K562 (cell line): ENCODE measurements around the gene FBXW7. TPM values are rescaled to one million over a fixed set of nuclear protein-coding genes. Genes with fewer than 3 reads are reported as not detected.

Experiments
- FOXA3 ChIP-seq, 2 experiments: fragments of 450-650 bp in 1 of 2; sonication (generic) in 1 of 2; formaldehyde crosslinking; IDR thresholded peaks in 1 of 2; conservative IDR thresholded peaks in 1 of 2; 2 replicates each; pipeline versions ENCODE4 v1.4.0 to v1.8.0; 2020 to 2022; ENCODE audit warnings: mild to moderate bottlenecking in 2 of 2, missing genetic modification reagents in 1 of 2
- HDAC8 ChIP-seq: fragments of 450-650 bp; IDR thresholded peaks from 2 replicates; pipeline ENCODE4 v1.6.1; 2016; ENCODE audit warnings: mild to moderate bottlenecking, missing genetic modification characterization, moderate library complexity, missing compliant biosample characterization
- TEAD4 ChIP-seq, 2 experiments: sonication (generic) in 1 of 2; formaldehyde crosslinking in 1 of 2; IDR thresholded peaks; 2 replicates each; pipeline versions ENCODE4 v1.6.1 to v1.8.0; 2012 to 2022; ENCODE audit warnings: borderline replicate concordance in 1 of 2, inconsistent platforms in 1 of 2, low read length in 1 of 2, mild to moderate bottlenecking in 1 of 2, missing genetic modification reagents in 1 of 2
- polyA plus RNA-seq, 8 experiments: library from polyadenylated mRNA; depleted of rRNA in 4 of 8; stranded (reverse) in 5 of 8; unstranded in 3 of 8; fragments of >200 nt; fragmentation: Nextera tagmentation in 2 of 8; fragmentation: Illumina TruSeq in 1 of 8; extraction: Ambion mirVana in 2 of 8; extraction: Trizol in 1 of 8; gene quantifications; 2 replicates each; pipeline versions ENCODE4 v1.2.1 to v1.2.3, GENCODE V29; 2011 to 2014; ENCODE audit warnings: inconsistent platforms in 1 of 8, missing spikeins in 1 of 8
- total RNA-seq, 7 experiments: library from RNA; depleted of rRNA in 6 of 7; stranded (reverse); fragments of >200 nt in 6 of 7; fragmentation: Illumina TruSeq in 2 of 7; extraction: Trizol in 2 of 7; gene quantifications; 2 replicates each; pipeline versions ENCODE4 v1.2.1 to v1.2.3, GENCODE V29; 2011 to 2021; ENCODE audit warnings: low replicate concordance in 1 of 7
- TF ChIP-seq, protein P1 (sequence below): fragments of 200-800 bp; sonication (Bioruptor generic); IDR thresholded peaks from 2 replicates; pipeline ENCODE4 v1.6.1; 2016; ENCODE audit warnings: missing genetic modification characterization, missing compliant biosample characterization
- TF ChIP-seq, protein P2 (sequence below), 2 experiments: fragments of 150-350 bp in 1 of 2; IDR thresholded peaks; 2 replicates each; pipeline ENCODE4 v1.6.1; 2012 to 2016; ENCODE audit warnings: low read depth in 2 of 2, low read length in 2 of 2, mild to moderate bottlenecking in 1 of 2, moderate library complexity in 1 of 2
- TF ChIP-seq, protein P3 (sequence below): fragments of 450-650 bp; formaldehyde crosslinking; IDR thresholded peaks from 2 replicates; pipeline ENCODE4 v1.4.0; 2022; ENCODE audit warnings: mild to moderate bottlenecking, moderate library complexity
- TF ChIP-seq, protein P4 (sequence below): fragments of 450-650 bp; IDR thresholded peaks from 2 replicates; pipeline ENCODE4 v1.6.1; 2016; ENCODE audit warnings: low read depth

Gene FBXW7
- total and polyA plus RNA-seq, 9 of the 15 experiments (the other 6 are each of a cell fraction or from before 2014, with no cell fraction given), result 6.8 to 44.2 (median 16.4) TPM

DNA sequence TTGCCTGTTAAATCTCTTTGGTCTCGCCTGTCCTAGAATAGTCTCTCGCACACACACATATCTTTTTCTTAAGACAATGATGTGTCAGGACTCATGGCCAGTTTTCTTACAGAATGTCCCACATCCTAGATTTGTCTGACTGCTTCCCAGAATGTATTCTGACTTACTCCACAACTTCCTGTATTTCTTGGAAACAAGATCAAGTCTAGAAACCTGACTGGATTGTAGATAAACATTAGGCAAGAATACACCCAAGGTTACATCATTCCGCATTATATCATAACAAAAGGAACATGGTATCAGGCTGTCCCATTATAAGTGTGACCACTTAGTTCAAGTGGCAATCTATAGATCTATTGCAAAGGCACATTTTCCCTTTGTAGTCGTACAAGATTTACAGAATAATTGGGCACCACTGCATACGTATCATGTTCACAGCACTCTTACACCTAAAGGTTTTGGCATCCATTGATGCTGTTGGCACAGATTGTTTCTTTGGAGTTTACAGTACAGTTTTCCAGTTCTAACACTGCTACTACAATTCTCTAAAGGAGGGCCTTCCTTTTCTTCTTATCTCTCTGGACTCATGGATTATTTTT is 56.4 kb downstream of the FBXW7 start (continued):
- TF ChIP-seq, protein P1, sequence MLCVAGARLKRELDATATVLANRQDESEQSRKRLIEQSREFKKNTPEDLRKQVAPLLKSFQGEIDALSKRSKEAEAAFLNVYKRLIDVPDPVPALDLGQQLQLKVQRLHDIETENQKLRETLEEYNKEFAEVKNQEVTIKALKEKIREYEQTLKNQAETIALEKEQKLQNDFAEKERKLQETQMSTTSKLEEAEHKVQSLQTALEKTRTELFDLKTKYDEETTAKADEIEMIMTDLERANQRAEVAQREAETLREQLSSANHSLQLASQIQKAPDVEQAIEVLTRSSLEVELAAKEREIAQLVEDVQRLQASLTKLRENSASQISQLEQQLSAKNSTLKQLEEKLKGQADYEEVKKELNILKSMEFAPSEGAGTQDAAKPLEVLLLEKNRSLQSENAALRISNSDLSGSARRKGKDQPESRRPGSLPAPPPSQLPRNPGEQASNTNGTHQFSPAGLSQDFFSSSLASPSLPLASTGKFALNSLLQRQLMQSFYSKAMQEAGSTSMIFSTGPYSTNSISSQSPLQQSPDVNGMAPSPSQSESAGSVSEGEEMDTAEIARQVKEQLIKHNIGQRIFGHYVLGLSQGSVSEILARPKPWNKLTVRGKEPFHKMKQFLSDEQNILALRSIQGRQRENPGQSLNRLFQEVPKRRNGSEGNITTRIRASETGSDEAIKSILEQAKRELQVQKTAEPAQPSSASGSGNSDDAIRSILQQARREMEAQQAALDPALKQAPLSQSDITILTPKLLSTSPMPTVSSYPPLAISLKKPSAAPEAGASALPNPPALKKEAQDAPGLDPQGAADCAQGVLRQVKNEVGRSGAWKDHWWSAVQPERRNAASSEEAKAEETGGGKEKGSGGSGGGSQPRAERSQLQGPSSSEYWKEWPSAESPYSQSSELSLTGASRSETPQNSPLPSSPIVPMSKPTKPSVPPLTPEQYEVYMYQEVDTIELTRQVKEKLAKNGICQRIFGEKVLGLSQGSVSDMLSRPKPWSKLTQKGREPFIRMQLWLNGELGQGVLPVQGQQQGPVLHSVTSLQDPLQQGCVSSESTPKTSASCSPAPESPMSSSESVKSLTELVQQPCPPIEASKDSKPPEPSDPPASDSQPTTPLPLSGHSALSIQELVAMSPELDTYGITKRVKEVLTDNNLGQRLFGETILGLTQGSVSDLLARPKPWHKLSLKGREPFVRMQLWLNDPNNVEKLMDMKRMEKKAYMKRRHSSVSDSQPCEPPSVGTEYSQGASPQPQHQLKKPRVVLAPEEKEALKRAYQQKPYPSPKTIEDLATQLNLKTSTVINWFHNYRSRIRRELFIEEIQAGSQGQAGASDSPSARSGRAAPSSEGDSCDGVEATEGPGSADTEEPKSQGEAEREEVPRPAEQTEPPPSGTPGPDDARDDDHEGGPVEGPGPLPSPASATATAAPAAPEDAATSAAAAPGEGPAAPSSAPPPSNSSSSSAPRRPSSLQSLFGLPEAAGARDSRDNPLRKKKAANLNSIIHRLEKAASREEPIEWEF (CRISPR knock-in tag), result no peak
- TF ChIP-seq, protein P2, sequence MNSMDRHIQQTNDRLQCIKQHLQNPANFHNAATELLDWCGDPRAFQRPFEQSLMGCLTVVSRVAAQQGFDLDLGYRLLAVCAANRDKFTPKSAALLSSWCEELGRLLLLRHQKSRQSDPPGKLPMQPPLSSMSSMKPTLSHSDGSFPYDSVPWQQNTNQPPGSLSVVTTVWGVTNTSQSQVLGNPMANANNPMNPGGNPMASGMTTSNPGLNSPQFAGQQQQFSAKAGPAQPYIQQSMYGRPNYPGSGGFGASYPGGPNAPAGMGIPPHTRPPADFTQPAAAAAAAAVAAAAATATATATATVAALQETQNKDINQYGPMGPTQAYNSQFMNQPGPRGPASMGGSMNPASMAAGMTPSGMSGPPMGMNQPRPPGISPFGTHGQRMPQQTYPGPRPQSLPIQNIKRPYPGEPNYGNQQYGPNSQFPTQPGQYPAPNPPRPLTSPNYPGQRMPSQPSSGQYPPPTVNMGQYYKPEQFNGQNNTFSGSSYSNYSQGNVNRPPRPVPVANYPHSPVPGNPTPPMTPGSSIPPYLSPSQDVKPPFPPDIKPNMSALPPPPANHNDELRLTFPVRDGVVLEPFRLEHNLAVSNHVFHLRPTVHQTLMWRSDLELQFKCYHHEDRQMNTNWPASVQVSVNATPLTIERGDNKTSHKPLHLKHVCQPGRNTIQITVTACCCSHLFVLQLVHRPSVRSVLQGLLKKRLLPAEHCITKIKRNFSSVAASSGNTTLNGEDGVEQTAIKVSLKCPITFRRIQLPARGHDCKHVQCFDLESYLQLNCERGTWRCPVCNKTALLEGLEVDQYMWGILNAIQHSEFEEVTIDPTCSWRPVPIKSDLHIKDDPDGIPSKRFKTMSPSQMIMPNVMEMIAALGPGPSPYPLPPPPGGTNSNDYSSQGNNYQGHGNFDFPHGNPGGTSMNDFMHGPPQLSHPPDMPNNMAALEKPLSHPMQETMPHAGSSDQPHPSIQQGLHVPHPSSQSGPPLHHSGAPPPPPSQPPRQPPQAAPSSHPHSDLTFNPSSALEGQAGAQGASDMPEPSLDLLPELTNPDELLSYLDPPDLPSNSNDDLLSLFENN (IDR thresholded peaks at IDR 0.05; ENCODE audit: low read depth in 2 of 2, low read length in 2 of 2), result no peak
- peak; percentile 39; the same call in 1 of the 2 replicates for TF ChIP-seq TEAD4 (IDR thresholded peaks at IDR 0.05; ENCODE audit: low read length)
- TF ChIP-seq TEAD4 (CRISPR knock-in tag; IDR thresholded peaks at IDR 0.05; ENCODE audit: borderline replicate concordance), result no peak
- TF ChIP-seq, protein P3, sequence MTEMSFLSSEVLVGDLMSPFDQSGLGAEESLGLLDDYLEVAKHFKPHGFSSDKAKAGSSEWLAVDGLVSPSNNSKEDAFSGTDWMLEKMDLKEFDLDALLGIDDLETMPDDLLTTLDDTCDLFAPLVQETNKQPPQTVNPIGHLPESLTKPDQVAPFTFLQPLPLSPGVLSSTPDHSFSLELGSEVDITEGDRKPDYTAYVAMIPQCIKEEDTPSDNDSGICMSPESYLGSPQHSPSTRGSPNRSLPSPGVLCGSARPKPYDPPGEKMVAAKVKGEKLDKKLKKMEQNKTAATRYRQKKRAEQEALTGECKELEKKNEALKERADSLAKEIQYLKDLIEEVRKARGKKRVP (CRISPR knock-in tag), result peak; percentile 69; the same call in 1 of the 2 replicates
- no peak for TF ChIP-seq HDAC8
- TF ChIP-seq, protein P4, sequence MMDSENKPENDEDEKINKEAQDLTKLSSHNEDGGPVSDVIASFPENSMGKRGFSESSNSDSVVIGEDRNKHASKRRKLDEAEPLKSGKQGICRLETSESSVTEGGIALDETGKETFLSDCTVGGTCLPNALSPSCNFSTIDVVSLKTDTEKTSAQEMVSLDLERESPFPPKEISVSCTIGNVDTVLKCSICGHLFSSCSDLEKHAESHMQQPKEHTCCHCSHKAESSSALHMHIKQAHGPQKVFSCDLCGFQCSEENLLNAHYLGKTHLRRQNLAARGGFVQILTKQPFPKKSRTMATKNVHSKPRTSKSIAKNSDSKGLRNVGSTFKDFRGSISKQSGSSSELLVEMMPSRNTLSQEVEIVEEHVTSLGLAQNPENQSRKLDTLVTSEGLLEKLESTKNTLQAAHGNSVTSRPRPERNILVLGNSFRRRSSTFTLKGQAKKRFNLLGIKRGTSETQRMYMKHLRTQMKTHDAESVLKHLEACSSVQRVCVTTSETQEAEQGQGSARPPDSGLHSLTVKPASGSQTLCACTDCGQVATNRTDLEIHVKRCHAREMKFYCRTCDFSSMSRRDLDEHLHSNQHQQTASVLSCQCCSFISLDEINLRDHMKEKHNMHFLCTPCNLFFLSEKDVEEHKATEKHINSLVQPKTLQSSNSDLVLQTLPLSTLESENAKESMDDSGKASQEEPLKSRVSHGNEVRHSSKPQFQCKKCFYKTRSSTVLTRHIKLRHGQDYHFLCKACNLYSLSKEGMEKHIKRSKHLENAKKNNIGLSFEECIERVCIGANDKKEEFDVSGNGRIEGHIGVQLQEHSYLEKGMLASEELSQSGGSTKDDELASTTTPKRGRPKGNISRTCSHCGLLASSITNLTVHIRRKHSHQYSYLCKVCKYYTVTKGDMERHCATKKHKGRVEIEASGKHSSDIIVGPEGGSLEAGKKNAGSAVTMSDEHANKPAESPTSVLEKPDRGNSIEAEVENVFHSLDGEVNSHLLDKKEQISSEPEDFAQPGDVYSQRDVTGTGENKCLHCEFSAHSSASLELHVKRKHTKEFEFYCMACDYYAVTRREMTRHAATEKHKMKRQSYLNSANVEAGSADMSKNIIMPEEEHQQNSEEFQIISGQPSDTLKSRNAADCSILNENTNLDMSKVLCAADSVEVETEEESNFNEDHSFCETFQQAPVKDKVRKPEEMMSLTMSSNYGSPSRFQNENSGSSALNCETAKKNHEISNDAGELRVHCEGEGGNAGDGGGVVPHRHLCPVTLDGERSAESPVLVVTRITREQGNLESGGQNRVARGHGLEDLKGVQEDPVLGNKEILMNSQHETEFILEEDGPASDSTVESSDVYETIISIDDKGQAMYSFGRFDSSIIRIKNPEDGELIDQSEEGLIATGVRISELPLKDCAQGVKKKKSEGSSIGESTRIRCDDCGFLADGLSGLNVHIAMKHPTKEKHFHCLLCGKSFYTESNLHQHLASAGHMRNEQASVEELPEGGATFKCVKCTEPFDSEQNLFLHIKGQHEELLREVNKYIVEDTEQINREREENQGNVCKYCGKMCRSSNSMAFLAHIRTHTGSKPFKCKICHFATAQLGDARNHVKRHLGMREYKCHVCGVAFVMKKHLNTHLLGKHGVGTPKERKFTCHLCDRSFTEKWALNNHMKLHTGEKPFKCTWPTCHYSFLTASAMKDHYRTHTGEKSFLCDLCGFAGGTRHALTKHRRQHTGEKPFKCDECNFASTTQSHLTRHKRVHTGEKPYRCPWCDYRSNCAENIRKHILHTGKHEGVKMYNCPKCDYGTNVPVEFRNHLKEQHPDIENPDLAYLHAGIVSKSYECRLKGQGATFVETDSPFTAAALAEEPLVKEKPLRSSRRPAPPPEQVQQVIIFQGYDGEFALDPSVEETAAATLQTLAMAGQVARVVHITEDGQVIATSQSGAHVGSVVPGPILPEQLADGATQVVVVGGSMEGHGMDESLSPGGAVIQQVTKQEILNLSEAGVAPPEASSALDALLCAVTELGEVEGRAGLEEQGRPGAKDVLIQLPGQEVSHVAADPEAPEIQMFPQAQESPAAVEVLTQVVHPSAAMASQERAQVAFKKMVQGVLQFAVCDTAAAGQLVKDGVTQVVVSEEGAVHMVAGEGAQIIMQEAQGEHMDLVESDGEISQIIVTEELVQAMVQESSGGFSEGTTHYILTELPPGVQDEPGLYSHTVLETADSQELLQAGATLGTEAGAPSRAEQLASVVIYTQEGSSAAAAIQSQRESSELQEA, result no peak
- peak in 1 of 2 experiments; percentile 10; a peak in 1 of 4 replicates for TF ChIP-seq FOXA3 (CRISPR knock-in tag; conservative IDR thresholded peaks at IDR 0.05 in 1 of 2, IDR thresholded peaks at IDR 0.05 in 1 of 2)
